OCI-M2 (cell line): ENCODE measurements around the gene CYTH4.
"Not testable (repeated sequence)": the region's sequence is repeated elsewhere in the genome, so short reads cannot be mapped to it uniquely, and the experiment has no call there.

Experiments used
- DNase-seq: peaks from one replicate; lab custom pipeline; 2025; ENCODE audit not compliant: unreplicated experiment; lab: John Stamatoyannopoulos, UW

Gene CYTH4

GRCh38 chr22:37326726-37327125 is 44.4 kb downstream of the CYTH4 start:
- DNase-seq: no peak

DNA sequence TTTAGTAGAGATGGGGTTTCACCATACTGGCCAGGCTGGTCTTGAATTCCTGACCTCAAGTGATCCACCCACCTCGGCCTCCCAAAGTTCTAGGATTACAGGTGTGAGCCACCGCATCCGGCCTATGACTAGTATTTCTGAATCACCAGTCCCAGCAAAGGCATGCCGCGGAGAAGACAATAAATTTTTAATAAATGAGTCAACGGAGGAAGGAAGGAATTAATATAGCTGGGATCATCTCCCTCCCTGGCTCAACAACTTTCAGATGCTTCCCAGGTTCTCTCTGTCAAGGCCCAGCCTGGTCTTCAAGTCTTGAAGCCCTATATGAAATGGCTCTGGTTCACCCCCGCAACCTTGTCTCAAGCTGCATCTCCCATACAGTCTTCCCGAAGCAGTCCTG is 45.7 kb downstream of the CYTH4 start:
- no peak for DNase-seq

- not testable (repeated sequence) for DNase-seq
Observed at GRCh38 chr22:37328538-37329237, 46.4 kb downstream of the CYTH4 start.

DNA sequence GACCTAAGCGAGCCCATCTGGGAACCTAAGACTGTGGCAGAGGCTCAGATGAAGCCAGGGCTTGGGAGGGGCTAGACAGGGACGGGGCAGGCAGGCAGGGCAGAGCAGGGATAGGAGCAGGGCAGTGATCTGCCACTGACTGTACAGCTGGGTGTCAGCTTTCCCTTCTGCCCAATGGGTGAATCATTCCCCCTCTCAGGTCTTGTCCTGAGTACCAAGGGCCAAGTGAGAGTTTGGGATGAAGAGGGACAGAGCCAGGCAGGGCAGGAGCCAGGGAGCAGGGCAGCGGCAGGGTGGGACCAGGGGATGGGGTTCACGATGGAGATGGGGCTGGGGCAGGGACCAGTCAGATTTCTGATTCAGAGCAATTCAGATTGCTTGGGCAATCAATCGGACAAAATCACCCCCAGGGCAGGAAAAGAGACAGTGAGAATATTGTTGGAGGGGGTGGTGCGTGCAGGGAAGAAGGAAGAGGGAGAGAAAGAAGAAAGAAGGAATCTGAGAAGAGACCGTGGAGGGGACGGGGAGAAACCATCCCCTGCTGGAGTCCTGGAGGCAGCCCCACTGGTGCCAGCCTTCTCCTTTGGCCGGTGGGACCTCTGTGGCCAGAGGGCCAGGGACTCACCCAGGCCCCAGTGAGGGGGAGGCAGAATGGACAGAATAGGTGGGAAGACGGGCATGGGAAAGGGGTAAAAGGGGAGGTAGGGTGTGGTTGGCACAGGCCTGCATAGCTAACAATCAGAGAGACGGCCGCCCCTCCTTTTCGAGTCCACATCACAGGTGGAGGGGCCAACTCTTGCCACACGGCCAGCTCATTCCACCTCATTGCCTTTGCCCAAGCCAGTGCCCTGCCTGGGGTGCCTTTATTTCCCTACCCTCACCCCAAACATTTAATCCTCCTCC is 47.2 kb downstream of the CYTH4 start:
- DNase-seq: no peak

DNA sequence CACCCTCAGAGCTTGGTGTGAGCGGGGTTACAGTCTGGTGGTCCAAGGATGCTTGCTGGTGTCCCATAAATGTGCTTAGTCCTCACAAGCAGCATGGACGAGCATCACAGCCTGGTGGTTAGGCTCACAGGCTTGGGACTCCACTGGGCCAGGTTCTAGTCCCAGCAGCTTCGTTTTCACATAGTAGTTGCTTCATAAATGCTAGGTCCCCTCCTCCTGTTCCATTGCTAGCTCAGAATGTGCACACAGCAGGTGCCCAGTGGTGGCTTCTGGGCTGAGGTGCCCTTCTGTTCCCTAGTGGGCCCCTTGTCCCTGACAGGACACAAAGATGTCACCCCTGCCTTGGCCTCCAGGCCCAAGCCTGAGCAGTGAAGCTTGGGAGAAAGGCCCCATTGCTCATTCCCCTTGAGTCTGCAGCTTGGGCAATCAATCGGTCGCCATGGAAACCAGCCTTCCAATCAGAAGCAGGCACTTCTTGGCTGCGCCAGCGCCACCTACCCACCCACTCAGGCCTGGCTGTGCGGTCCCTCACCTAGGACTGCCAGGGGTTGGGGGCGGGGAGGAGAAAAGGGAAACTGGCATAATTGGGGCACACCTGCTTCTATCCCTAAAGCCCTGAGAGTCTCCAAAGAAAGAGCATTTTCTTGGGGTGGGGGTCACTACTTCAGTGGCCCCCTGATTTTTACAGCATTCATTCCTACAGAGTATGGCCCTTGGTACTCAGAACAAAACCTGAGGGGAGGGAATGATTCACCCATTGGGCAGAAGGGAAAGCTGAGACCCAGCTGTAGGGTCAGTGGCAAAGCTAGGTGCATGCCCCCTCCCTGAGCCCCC is 48.1 kb downstream of the CYTH4 start:
- no peak for DNase-seq

DNA sequence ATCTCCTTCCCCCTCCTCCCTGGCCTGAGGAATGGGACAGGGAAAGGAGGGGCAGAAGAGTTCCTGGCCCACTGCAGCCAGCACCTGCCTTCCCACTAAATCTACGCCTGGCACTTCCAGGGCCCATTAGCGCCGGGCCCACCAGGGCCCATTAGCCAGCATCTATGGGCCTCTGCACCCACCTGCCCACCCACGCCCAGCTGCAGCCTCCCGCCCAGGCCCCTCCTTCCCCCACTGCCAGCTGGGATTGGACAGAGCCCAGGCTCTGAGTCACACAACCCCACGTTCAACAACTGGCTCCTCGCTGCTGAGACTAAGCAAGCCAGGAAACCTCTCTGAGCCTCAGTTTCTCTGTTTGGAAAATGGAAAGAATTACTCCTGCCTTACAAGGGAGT is 48.7 kb downstream of the CYTH4 start:
- DNase-seq: no peak

- no peak for DNase-seq
Observed at GRCh38 chr22:37331856-37332536, 49.7 kb downstream of the CYTH4 start.

- no peak for DNase-seq
Observed at GRCh38 chr22:37333724-37334460, 51.6 kb downstream of the CYTH4 start.

- no peak for DNase-seq
Observed at GRCh38 chr22:37334461-37334858, 52.2 kb downstream of the CYTH4 start.

DNA sequence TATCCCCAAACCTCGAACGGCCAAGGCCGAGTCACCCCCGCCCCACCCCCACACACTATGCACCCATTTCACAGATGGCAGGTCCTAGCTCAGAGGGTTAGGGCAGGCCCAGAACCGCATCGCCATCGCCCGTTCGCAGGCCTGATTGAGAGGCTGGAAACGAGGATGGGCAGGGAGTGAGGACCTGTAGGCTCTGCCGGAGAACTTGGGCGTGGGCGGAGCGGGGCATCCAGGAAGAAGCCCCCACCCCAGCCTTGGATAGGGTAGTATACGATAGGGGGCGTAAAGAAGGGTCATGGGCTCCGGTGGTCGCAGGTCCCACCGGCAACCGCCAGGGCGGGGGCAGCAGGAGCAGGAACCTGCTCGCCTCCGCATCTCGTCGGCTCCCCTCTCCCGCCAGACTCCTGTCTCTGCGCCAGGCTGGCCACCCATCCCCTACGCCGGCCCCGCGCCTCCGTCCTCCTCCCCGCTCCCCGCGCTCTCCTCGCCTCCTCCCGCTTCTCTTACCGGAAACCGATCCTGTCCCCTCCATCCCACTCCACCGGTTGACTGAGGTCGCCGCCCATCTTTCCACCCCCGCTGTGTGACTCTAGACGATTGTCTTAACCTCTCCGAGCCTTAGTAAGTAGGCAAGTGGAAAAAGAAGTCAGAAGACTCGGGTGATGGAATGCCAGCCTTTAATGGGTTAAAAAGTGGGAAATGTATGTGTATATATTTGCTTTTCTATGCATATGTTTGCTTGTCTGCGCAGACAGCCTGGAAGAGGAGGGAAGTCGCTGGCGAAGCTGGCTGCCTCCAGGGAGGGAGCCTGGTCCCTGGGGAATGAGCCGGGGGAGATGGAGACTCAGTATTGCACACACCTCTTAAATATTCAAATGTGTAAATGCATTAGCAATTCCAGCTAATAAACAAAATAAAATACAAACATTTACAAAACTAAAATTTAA is 52.8 kb downstream of the CYTH4 start:
- no peak for DNase-seq

DNA sequence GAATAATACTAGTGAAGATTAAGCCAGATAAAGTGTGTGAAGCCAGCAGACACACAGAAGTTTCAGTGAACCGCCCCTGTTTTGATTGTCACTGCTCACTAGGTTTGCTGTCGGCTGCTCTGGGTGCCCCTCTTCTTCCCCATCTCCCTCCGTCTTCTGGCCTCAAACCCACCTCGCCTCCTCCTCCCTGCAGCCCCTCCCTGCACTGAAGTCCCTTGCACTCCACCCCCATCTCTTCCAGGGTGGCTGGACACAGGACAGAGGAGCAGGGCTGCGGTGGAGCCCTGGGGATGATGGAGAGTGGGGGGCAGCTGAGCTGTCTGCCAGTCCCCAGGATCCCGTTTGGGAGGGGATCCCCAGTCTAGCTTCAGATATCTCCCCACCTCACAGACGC is 53.5 kb downstream of the CYTH4 start:
- DNase-seq: no peak

DNA sequence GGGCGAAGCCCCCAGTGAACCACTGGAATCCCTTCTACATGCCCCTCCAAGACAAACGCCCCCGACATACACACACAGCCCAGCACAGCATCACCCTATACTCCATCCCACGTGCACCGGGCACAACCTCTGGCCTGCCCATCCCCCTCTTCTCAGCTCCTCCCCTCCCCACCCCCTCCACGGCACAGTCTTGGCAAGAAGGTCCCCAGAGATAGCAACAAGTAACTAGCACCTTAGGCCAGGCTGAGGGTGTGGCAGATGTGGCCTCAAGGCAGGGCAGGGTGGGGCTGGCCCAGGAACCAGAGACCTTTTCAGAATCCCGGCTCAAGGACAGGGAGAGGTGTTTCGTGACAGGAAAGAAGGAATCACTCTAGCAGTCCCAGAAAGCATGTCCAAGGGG is 54.3 kb downstream of the CYTH4 start:
- DNase-seq: no peak

DNA sequence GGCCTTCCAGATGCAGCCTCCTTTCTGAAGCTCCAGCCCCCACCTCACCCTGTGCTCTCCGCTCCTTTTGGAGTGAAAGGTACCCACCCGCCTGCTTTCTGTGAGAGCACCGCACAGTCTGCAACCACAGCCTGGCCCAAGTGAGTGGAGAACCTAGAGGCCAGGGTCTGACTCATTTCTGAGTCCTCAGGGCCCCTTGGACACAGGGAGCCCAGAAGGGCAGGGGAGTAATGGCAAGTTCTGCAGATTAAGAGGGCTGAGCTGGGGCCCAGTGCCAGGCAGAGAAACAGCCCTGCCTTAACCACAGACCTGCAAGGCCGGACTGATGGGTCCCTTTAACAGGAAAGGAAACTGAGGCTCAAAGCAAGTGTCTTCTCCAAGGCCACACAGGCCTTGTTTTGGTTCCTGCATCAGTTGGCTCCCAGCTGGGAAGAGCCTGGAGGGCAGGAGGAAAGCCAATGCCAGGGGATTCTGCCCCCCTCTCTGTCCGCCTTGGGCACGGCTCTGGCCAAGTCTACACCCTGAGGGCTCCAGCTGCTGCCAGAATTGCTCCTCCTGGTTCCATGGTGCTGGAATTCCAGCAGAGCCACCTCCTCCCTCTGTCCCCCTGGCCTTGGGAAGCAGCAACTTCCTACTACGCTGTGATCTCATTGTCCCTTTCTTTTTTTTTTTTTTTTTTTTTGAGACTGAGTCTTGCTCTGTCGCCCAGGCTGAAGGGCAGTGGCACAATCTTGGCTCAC is 55.1 kb downstream of the CYTH4 start:
- DNase-seq: no peak

DNA sequence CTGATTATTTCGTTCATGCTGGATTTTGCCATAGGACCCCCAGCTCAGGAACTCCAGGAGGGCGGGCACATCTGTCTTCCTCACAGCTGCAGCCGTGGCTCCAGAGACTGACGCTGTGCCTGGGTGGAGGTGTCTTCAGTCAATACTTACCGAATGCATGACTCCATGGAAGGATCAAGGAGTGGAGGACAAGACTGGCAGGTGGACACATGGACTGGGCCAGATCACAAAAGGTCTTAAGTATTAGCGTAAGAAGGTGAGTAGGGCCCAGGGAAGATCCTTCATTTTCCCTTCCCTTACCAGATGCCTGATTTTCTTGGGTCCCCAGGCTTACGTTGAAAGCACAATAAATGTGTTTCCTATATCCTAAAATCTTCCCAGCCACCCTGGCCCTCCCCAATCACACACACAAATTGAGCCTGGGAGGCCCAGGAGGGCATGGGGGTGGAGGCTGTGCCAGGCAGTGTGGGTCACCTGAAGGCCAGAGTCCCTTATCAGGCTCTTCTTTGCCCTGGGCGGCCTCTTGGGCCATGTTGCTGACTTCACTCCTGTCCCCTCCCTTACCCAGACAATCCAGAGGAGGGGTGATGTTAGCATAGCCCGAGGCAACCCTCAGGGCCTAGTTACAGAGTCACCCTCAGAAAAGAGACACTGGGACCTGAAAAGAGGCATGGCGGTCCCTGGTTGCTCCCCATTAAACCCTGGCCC is 56.4 kb downstream of the CYTH4 start:
- no peak for DNase-seq

DNA sequence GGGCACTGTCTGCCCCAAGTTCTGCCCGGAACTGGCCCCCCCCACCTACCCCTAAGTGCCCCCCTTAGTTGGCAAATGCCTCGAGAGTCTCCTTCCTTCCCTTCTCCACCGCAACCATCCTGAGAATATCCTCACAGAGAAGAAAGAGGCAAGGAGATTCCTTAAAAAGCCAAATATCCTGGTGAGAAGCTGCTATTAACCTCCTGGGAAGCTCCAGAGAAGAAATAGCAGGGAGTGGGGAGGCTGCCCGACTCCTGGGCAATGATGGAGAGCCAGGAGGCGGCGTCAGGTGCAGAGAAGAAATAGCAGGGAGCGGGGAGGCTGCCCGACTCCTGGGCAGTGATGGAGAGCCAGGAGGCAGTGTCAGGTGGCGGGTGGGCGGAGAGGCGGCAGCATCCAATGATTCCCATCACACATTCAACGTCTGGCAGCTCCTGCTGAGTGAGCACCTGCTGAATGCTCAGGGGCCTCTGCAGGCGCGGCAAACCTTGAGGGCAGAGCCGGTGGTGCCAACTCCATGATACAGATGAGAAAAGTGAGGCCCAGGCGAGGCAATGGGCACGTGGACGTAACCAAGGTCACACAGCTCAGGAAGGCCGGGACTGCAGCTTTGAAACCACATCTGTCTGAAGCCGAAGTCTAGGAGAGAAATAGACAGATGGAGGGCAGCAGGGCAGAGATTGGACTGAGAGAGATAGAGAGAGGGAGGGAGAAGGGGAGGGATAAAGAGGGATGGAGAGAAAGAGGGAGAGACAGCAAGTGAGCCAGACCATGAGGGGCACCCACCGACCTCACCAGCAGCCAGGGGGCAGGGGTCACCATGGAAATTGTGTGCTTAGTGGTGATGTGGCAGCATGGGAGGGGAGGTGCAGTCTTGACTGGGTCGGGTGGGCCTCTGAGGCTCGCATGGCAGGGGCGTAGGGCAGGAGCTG is 58.3 kb downstream of the CYTH4 start:
- DNase-seq: no peak

DNA sequence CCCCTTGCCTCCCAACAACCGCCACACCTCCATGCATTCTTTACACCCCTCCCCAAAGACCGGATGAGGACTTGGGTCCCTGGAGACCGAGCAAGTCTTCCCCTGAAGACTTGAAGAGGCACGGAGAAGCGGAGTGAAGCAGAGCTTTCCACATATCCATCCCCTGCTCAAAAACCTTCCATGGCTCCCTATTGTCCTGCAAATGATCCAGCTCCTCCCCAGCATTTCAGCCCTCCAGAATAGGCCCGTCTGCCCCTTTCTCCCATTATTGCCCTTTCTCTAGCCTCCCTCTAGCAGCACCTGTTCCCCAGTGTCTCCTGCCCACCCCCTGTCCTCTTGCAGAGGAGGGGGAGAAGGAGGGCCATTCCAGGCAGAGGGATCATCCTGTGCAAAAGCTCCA is 59.8 kb downstream of the CYTH4 start:
- DNase-seq: no peak

- DNase-seq: no peak
Observed at GRCh38 chr22:37343348-37343747, 61.0 kb downstream of the CYTH4 start.
